ENCODE data around the gene LIMD2.

The LIMD2 gene

DNA sequence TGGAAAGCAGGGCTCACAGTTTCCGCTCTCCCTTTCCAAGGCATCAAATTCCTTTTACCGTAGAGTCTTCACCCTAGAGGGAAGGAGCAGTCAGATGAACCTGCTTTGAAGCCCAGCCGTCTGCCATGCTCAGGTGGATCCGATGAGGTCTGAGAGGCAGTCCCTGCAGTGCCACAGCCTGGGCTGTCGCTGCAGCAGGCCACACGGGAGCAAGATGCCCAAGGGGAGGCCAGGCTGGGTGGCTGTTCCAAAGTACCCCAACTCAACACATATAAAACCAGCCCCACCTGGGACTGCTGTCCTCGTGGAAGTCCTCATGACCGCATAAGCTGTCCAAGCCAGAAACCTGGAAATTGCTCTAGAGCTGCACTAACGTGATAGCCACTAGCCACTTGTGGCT, 4.9 kb upstream of the LIMD2 start:
- TF ChIP-seq ZFX (IDR thresholded peaks at IDR 0.05), result no peak
- no peak for TF ChIP-seq CTCF (conservative IDR thresholded peaks at IDR 0.05)
- H3K27ac ChIP-seq, result no peak overlapping the region

GRCh38 chr17:63704259-63704576, 4.3 kb upstream of the LIMD2 start:
- TF ChIP-seq CTCF (conservative IDR thresholded peaks at IDR 0.05), result no peak
- TF ChIP-seq ZFX (IDR thresholded peaks at IDR 0.05), result no peak
- no peak overlapping the region for H3K27ac ChIP-seq

- H3K27ac ChIP-seq, result no peak overlapping the region
- no peak for TF ChIP-seq ZFX (IDR thresholded peaks at IDR 0.05)
- no peak for TF ChIP-seq CTCF (conservative IDR thresholded peaks at IDR 0.05)
Measured at GRCh38 chr17:63703556-63704258, 3.8 kb upstream of the LIMD2 start.

- H3K27ac ChIP-seq, result no peak overlapping the region
Measured at GRCh38 chr17:63703029-63703428, 3.1 kb upstream of the LIMD2 start.

GRCh38 chr17:63702721-63703015, 2.7 kb upstream of the LIMD2 start:
- TF ChIP-seq CTCF (conservative IDR thresholded peaks at IDR 0.05), result no peak
- no peak for TF ChIP-seq ZFX (IDR thresholded peaks at IDR 0.05)
- no peak overlapping the region for H3K27ac ChIP-seq

More at GRCh38 chr17:63703029-63703428, 3.1 kb upstream of the LIMD2 start:
- TF ChIP-seq CTCF (conservative IDR thresholded peaks at IDR 0.05) (no peak), ZFX (IDR thresholded peaks at IDR 0.05) (no peak)

GRCh38 chr17:63701868-63702720, 2.2 kb upstream of the LIMD2 start:
- TF ChIP-seq ZFX (IDR thresholded peaks at IDR 0.05) (no peak), CTCF (conservative IDR thresholded peaks at IDR 0.05) (no peak)
- H3K27ac ChIP-seq, result no peak overlapping the region

DNA sequence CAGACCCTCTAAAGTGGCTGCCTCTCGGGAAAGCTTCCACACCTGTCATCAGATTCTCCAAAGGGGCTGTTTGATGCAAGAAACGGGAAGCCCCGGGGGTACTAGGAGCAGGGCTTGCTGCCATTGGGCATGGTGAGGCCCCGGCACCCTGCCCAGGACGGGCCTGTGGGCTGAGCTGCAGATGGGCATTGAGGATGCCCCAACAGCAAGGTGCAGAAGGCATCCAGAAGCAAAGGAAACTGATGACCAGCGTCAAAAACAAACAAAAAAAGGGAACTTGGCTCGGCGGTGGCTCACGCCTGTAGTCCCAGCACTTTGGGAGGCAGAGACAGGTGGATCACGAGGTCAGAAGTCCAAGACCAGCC, 1.5 kb upstream of the LIMD2 start:
- H3K27ac ChIP-seq, result no peak overlapping the region
- TF ChIP-seq ZFX (IDR thresholded peaks at IDR 0.05), result no peak
- no peak for TF ChIP-seq CTCF (conservative IDR thresholded peaks at IDR 0.05)

Data from C4-2B (cell line).